Activated T-cell treated with anti-CD3 and anti-CD28 coated beads, Interleukin-2, amount 50 U/mL, for 4 hours (primary cell): ENCODE results near the gene CAPN15. TPM values are rescaled to one million over a fixed set of nuclear protein-coding genes. Genes with fewer than 3 reads are reported as not detected.

Experiments used
- ATAC-seq, 2 donors: fragments of 200-7000 bp; cut with Tn5 transposase; one replicate each; pipeline ENCODE4 v1.10.0; 2021
- DNase-seq: peaks from one replicate; pipeline ENCODE4 v3.0.0-alpha.2; 2020
- H3K27me3 Mint-ChIP-seq: one replicate; pipeline ENCODE4 v1.8.0; 2021; ENCODE audit warnings: low read depth, mixed read lengths
- H3K36me3 Mint-ChIP-seq: one replicate; pipeline ENCODE4 v1.8.0; 2022; ENCODE audit warnings: mixed read lengths; ENCODE audit not compliant: insufficient read depth
- H3K4me1 Mint-ChIP-seq: one replicate; pipeline ENCODE4 v1.8.0; 2021; ENCODE audit warnings: low read depth, mixed read lengths
- H3K4me3 Mint-ChIP-seq: one replicate; pipeline ENCODE4 v1.8.0; 2021; ENCODE audit warnings: mild to moderate bottlenecking, moderate library complexity, mixed read lengths
- H3K9me3 Mint-ChIP-seq: one replicate; pipeline ENCODE4 v1.8.0; 2021; ENCODE audit warnings: mixed read lengths
- total RNA-seq, 3 donors: library from RNA; stranded (reverse); gene quantifications; one replicate each; pipeline ENCODE4 v1.2.1, GENCODE V29; 2021

The CAPN15 gene
- total RNA-seq, 3 donors from 2014 or later: 134 to 164 (median 153) TPM

DNA sequence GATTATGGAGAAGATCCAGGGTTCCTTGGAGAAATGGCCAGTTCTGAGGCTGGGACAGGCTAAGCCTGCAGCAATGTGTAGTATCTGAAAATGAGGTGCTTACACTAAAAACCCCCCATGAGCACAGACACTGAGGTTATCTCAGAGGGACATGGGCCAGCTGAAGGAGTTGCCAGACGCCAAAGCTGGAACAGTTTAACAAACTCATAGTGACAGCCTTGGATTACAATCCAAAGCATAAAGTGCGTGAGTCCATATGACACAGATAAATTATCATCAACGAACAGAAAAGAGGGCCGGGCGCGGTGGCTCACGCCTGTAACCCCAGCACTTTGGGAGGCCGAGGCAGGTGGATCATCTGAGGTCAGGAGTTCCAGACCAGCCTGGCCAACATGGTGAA is 11.2 kb upstream of the CAPN15 start:
- no peaks in the 10 kb centered on the region for H3K9me3 Mint-ChIP-seq
- peaks cover 2% of the 10 kb centered on the region for H3K36me3 Mint-ChIP-seq
- H3K4me1 Mint-ChIP-seq: no peaks in the 10 kb centered on the region
- DNase-seq (no peak), ATAC-seq (no peak)
- no peak overlapping the region for H3K4me3 Mint-ChIP-seq
- H3K27me3 Mint-ChIP-seq: no peaks in the 10 kb centered on the region

DNA sequence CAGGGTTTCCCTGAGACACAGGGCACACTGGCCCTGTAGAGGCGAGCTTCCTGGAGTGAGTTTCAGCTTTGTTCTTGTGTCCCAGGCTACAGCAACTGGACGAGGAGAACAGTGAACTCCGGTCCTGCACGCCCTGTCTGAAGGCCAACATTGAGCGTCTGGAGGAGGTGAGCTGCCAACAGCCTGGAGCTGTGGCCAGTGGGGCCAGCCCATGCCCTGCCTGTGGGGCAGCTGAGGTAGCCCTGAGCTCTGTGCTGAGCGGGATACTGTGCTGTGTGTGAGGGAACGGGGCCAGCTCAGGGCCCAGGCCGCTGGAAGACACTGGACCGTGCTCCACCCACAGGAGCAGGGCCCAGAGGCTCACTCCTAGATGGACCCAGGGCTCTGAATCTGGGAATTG is 8.7 kb upstream of the CAPN15 start:
- Mint-ChIP-seq H3K4me3 (no peak overlapping the region), H3K27me3 (no peaks in the 10 kb centered on the region), H3K4me1 (no peaks in the 10 kb centered on the region), H3K9me3 (no peaks in the 10 kb centered on the region), H3K36me3 (peaks cover 2% of the 10 kb centered on the region)
- no peak for DNase-seq
- ATAC-seq: no peak

DNA sequence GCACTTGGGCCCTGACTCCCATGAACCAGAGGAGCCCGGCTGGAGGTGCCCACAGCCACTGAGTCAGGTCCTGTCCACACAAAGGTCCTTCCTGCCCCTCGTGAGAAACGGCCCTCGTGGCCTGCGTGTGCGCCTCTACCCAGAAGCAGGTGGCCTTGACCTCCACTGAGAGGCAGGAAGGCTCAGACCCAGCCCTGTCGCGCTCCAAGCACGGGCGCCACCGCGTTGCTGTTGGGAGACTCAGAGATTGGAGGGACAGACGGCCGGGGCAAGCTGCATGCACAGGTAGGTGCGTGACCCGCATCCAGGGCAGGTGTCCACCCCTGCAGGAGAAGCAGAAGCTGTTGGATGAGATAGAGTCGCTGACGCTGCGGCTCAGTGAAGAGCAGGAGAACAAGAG is 8.1 kb upstream of the CAPN15 start:
- DNase-seq: no peak
- ATAC-seq: no peak
- H3K4me3 Mint-ChIP-seq: no peak overlapping the region
- peaks cover under 1% of the 10 kb centered on the region for H3K36me3 Mint-ChIP-seq
- H3K9me3 Mint-ChIP-seq: no peaks in the 10 kb centered on the region
- no peaks in the 10 kb centered on the region for H3K27me3 Mint-ChIP-seq
- peaks cover 5% of the 10 kb centered on the region for H3K4me1 Mint-ChIP-seq

- Mint-ChIP-seq H3K4me1 (peaks cover 9% of the 10 kb centered on the region), H3K9me3 (no peaks in the 10 kb centered on the region), H3K27me3 (no peaks in the 10 kb centered on the region), H3K4me3 (no peak overlapping the region), H3K36me3 (no peaks in the 10 kb centered on the region)
- no peak for DNase-seq
- ATAC-seq: no peak
These were observed 7.4 kb upstream of the CAPN15 start for GRCh38 chr16:519841-520687.

DNA sequence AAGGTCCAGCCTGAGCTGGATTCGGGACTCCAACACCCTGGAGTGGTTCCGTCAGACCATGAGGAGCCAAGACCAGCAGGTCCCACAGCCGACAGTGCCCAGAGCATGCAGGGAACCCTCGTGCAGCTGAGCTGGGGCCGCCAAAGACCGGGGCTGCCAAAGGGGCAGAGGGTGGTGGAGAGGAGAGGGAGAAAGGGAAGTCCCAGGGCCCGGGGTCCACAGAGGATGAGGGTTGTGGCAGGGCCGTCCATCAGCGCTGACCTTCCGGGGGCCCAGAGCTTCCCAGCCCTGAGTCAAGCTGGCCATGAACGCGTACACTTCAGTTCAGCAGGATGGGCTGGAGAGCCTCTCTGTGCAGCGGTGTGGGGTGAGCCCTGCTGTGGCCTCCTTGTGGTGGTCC is 6.7 kb upstream of the CAPN15 start:
- Mint-ChIP-seq H3K4me3 (no peak overlapping the region), H3K27me3 (no peaks in the 10 kb centered on the region), H3K4me1 (peaks cover 17% of the 10 kb centered on the region), H3K36me3 (peaks cover 2% of the 10 kb centered on the region), H3K9me3 (no peaks in the 10 kb centered on the region)
- no peak for ATAC-seq
- no peak for DNase-seq

DNA sequence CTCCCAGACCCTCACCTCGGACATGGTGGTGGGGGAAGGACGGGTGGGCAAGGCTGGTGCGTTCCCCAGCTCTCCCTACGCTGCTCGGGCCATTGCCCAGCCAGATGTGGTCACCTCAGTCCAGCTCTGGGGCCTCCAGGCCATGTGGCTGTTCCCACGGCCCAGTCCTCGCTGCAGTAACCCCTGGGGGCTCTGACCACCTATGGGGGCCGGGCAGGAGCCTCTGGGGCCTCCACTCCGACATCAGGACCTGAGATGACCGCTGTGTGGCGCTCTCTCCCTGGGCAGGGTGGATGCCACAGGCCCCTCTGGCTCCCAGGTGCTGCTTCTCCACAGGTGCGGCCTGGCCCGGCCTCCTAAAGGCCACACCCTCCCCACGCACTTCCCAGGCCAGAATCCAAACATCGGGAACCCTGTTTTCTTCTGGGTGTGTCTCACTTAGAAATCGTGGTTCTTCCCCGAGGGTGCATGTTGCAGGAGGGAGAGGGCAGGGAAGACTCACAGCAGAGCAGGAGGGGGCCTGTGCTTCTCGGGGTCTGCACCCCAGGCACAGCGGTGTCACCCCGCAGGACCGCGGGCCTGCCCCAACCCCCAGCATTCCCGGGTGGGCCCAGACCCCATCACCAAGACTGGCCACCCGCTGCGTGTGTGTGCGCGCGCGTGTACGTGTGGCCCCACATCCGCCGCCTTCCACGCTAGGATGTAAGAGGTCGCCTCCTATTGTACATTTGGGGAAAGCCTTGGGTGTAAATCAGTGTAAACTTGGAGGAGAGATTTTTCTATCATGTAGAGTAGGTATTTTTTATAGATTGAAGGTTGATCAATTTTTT is 5.9 kb upstream of the CAPN15 start:
- H3K4me3 Mint-ChIP-seq: no peak overlapping the region

GRCh38 chr16:522320-523096 is 5.0 kb upstream of the CAPN15 start:
- DNase-seq: no peak
- no peak for ATAC-seq
- H3K4me3 Mint-ChIP-seq: no peak overlapping the region
- peaks cover 21% of the 10 kb centered on the region for H3K4me1 Mint-ChIP-seq
- H3K36me3 Mint-ChIP-seq: peaks cover 2% of the 10 kb centered on the region
- H3K27me3 Mint-ChIP-seq: no peaks in the 10 kb centered on the region
- no peaks in the 10 kb centered on the region for H3K9me3 Mint-ChIP-seq

More for the DNA sequence above, 5.9 kb upstream of the CAPN15 start:
- no peak for ATAC-seq
- peaks cover 19% of the 10 kb centered on the region for H3K4me1 Mint-ChIP-seq
- DNase-seq: no peak
- H3K9me3 Mint-ChIP-seq: no peaks in the 10 kb centered on the region
- H3K27me3 Mint-ChIP-seq: no peaks in the 10 kb centered on the region
- H3K36me3 Mint-ChIP-seq: peaks cover 2% of the 10 kb centered on the region

DNA sequence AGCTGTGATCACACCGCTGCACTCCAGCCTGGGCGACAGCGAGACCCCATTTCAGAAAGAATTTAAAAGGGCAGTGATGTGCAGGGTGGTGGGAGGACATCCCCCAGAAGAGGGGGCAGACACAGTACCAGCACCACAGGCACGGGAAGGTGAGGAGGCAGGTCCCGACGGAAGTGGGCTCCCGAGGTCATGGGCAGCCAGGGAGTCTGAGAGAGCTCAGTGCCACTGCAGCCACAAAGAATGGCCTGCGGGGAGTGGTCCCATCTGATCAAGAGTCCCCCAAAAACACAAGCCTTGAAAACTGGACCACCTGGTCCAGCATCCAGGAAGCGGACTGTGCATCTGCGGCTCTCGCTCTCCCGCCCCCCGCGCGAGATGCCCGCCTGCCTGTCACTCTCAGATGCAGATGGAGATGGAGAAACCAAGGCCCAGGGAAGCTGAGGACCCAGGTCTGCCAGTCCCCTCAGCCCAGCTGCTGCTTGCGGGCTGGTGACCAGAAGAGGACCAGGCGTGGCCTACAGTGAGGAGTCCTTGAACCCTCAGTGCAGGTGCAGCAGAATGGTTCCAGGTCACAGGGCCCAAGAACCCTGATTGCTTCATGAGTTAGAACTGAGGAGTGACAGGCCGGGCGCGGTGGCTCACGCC is 4.3 kb upstream of the CAPN15 start:
- Mint-ChIP-seq H3K9me3 (no peaks in the 10 kb centered on the region), H3K4me3 (no peak overlapping the region), H3K27me3 (no peaks in the 10 kb centered on the region), H3K4me1 (peaks cover 21% of the 10 kb centered on the region), H3K36me3 (peaks cover 2% of the 10 kb centered on the region)
- DNase-seq (no peak), ATAC-seq (no peak)

DNA sequence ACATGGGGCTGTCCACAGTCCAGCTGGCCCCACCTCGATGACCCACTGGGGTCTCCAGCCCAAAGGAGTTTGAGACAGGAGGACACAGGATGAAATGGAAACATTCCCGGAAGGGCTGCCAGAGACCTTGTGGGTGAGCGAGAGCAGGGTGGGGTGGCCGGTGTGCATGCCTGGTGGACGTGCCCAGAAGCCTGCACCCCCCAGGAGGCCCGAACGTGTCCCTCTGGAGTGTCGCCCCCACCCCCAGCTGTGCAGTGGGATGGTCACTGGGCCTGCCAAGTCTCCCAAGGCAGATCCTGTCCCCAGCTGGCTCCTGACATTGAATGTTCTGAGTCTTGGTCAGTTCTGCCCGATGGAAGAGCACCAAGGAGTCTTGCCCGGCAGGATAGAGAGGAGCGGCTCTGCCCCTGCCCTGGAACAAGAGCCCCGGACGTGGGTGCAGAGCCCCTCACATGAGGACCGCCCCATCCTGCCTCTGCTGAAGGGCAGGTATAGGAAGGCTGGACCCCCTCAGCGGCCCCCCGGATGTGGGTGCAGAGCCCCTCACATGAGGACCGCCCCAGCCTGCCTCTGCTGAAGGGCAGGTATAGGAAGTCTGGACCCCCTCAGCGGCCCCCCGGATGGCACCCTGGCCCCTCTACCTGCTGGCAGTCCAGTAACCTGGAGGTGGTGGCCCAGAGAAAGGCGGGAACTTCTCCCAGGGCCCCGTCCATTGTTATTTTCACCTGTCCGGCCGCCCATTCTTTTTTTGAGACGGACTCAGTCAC is 3.1 kb upstream of the CAPN15 start:
- H3K27me3 Mint-ChIP-seq: no peaks in the 10 kb centered on the region
- peaks cover 30% of the 10 kb centered on the region for H3K4me1 Mint-ChIP-seq
- ATAC-seq (no peak), DNase-seq (no peak)
- peaks cover 2% of the 10 kb centered on the region for H3K36me3 Mint-ChIP-seq
- H3K9me3 Mint-ChIP-seq: no peaks in the 10 kb centered on the region
- H3K4me3 Mint-ChIP-seq: no peak overlapping the region

DNA sequence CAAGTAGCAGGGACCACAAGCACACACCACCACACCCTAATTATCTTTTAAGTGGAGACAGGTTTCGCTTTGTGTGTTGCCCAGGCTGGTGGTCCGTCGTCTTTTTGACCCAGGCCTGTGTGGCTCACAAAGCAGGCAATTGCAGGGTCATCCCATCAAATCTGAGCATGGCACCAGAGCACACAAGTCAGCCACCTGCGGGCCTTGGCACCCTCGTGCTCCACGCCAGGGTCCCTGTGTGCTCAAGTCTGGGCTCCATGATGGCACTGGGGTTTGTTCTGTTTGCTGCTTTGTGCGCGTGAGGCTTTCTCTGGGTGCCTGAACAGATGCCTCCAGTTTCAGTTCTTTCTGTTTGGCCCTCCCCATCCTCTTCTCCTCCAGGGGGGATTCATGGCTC is 2.4 kb upstream of the CAPN15 start:
- Mint-ChIP-seq H3K4me1 (peaks cover 36% of the 10 kb centered on the region), H3K4me3 (peak overlapping the region; percentile 91), H3K9me3 (no peaks in the 10 kb centered on the region), H3K27me3 (no peaks in the 10 kb centered on the region), H3K36me3 (peaks cover 6% of the 10 kb centered on the region)
- ATAC-seq: peak; percentile 3 to 5
- no peak for DNase-seq

- DNase-seq: peak; percentile 69
- peak; percentile 59 to 63 for ATAC-seq
- peak overlapping the region; percentile 91 for H3K4me3 Mint-ChIP-seq
- peaks cover 40% of the 10 kb centered on the region for H3K4me1 Mint-ChIP-seq
- H3K36me3 Mint-ChIP-seq: peaks cover 7% of the 10 kb centered on the region
- no peaks in the 10 kb centered on the region for H3K9me3 Mint-ChIP-seq
- no peaks in the 10 kb centered on the region for H3K27me3 Mint-ChIP-seq
These were observed 1.9 kb upstream of the CAPN15 start for GRCh38 chr16:525520-526180.

GRCh38 chr16:526181-527014 is 1.1 kb upstream of the CAPN15 start:
- H3K9me3 Mint-ChIP-seq: no peaks in the 10 kb centered on the region
- peaks cover 7% of the 10 kb centered on the region for H3K36me3 Mint-ChIP-seq
- no peaks in the 10 kb centered on the region for H3K27me3 Mint-ChIP-seq
- ATAC-seq (no peak), DNase-seq (no peak)
- H3K4me3 Mint-ChIP-seq: peak overlapping the region; percentile 91
- peaks cover 40% of the 10 kb centered on the region for H3K4me1 Mint-ChIP-seq
